Hematopoietic multipotent progenitor cell treated with erythropoietin and hydrocortisone succinate and interleukin-3 and kit ligand, for 15 days (in vitro differentiated cells): Measurements from ENCODE around the gene CPED1.
A peak's percentile ranks its signal among the peaks of the same experiment; 100 is the strongest.
"Not testable (repeated sequence)": the region's sequence is repeated elsewhere in the genome, so short reads cannot be mapped to it uniquely, and the experiment has no call there.

Experiments used
- DNase-seq: peaks from one replicate; pipeline ENCODE4 v3.0.0-alpha.2; 2015; ENCODE audit warnings: low spot score

CPED1 gene

DNA sequence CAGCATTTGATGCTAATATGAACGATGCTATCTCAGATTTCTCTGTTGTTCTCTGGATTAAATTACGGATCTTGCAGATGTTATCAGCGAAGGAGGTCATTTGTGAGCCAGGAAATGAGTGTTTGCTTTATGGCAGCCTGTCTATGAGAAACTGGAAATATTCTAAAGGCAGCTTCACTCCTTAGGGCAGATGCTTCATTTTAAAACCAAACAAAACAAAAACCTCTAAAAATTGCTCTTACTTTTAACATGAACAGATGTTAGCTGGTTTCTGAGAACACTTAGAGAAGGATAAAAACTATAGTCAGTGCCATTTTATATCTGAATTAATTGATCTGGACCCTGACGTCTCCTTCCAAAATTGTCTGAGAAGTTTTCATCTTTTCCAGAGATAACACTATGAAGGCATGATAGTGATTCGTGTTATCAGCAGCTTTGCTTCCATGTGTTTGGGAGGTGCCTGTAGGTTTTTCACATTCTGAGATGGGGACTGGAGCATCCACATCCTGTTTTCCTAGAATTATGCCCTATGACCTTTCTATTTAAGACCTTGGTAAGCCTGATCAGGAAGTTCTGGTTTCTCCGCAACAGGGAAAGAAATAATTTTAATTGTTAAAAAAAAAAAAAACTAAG lies 53.1 kb downstream of the CPED1 start:
- DNase-seq = no peak

DNA sequence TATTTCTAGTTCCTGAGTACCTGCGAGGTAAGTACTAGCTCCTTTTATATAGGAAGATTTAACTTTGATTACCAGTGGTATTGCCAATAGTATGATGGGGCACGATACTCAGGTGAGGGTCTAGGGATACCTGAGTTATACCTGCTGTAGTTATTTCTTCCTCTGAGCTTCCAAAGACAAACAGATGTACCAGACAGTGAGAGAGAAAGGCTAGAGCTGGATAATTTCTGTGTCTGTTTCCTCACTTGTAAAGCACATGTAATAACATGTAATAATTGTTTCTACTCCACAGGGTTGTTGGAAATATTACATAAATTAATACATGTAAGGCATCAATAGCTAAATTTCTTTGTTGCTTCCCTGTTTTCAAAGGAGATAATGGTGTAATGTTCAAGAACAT lies 53.7 kb downstream of the CPED1 start:
- DNase-seq = no peak

DNA sequence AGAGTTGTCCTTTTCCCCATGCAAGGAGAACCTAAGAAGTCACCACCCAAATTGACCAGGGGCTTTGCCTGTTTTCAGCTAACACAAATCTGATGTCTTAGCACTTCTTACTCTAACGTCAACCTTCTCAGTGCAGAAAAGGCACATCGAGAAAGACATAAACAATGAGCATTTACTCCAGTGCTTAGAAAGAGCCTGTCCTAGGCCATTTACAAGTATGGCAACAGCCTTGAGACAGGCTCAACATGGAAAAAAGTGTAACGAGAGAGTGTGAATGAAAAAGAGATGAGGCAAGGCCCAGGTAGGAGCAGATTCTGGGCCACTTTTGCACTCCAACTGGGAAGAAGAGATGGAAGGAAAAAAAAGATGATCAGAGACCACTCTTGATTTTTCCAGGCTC lies 54.4 kb downstream of the CPED1 start:
- DNase-seq = no peak

DNA sequence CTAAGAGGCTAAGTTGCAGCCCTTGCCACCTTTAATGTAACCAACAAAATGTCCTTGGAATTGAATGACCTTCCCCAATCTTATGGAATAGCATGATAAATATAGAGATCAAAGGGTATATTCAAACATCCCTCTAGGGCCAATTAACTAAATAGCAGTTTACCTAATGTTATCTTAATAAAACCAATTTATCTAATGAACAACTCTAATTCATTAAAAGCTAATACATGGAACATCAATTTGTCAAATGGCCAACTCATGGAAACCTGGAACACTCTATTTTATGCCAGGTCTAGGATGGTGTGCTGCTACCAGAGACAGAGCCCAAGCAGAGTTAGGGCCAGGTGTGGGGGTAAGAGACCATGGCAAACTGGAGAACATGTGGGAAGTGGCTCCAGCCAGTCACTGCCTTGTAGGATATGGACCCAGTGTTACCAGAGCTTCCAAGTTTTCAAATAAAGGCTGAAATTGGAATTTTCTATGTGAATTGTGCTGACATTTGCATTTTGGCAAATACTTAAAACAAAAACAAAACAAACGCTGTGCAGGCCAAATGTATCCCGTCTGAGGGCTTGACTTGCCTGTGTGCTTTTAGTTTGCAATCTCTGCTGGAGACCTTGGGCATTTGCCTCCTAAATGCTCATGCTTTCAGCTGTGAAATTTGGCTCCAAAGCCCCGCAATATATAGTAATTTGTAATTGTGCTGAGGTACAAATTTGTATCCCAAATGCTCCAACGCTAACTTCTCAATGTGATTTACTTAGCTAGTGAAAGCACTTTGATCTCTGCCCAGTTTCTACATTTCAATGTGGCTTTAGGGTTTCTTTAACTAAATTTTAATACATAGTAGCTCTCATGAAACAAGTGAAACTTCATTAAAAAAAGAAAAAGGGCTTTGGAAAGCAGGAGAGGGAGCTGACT lies 55.1 kb downstream of the CPED1 start:
- no peak for DNase-seq

DNA sequence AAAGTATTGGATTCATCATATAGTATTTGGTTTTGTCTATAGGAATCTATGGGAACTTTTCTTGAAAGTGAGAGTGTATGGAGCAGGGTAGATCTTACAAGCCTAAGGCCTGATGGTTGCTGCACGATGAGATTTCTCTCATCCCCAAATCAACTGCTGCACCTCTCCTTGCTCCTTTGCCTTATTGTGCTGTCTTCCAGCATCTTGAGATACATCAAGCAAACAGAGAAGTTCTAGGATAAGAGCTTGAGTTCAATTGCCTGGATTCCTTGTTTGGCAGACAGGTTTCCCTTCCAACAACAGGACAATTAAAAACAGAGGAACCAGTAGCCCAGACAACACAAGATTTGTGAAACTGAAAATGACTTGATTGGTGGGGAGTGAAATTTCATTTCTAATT lies 56.6 kb downstream of the CPED1 start:
- no peak for DNase-seq

DNA sequence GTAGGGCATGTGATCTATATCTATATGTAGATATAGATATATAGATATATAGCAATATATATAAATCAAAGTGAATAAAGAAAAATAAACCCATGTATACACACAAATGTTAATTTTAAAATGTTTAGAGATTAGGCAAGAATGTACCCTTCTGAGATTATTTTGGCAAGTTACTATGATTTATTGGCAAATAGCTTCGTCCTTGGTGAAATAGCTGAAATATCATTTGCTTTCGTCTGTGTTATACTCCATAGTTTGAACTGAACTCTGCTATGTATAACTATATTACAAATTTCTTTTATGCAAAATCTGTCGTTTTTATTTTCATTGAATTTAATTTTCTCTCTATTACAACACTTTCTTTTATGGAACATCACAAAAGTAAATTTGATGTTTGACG lies 57.5 kb downstream of the CPED1 start:
- no peak for DNase-seq

DNA sequence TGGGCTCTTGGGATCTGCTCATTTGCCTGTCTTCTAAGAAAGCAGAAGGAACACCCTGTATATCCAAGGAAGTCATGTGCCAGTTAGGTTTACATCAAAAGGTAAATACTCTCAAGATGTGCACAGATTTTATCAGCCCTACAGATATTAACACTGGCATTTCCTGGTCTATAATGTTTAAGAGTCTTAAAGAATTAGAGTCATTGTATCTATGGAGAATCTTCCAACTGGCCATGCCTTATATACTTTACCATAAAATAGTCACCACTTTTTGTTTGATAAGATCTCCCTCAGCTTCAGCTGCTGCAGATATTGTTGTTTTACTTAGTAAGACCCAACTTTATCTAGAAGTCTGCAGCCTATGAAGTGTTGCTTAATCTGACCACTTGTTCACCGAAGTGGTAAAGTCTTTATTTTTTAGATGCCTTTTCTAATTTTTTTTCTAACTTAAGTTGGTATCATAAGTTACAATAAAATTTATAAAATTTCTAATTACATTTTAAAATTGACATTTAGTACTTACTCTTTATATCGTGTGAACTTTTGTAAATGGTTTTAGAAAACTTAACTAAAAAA lies 58.5 kb downstream of the CPED1 start:
- no peak for DNase-seq

DNA sequence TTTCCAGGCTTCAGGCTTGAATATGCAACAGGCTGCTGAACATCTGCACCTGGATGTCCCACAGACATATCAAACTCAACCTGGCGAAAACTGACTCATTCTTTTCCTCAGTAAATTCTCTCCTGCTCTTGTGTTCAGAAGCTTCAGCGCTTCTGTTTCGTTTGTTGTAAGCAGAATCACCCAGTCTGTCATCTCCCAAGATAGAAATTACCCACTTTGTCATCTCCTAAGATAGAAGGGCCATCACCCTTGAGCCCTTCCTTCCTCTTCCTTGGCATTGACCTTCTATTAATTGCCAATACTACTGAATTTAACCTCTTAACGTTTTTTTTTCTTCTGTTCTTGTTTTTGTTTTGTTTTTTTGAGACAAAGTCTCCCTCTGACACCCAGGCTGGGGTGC lies 59.7 kb downstream of the CPED1 start:
- no peak for DNase-seq

DNA sequence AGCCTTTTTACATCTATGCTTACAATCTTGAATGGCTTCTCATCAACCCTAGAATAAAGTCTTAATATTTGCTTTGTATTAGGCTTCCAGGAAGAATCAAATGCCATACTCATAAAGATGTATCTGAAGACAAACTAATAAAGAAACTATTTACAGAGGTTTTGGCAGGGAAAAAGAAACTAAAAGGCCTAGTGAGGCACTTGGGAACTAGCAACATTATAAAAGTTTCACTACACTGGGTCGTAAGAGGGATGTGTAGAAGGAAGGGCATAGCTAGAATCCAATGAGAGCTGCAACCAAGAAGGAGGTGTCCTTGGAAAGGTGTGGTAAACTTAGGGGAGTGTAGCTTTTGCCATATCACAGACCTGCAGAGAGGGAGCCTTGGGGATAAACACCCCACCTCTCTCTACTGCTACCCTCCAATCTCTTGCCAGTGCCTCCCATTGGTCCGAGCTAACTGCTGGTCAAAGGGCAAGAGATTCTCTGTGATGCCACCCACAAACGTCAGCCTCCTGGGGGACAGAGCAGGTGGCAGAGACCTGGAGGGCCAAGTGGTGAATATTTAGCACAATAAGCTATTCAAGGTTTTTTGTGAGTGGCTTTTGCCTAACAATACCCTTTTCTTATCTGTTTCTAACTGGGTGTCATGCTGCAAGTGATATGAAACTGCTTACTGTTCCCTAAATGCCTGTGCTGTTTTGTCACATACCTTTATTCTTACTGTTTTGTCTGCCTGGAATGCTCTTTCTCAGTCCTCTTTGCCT lies 60.7 kb downstream of the CPED1 start:
- peak; percentile 7 for DNase-seq

DNA sequence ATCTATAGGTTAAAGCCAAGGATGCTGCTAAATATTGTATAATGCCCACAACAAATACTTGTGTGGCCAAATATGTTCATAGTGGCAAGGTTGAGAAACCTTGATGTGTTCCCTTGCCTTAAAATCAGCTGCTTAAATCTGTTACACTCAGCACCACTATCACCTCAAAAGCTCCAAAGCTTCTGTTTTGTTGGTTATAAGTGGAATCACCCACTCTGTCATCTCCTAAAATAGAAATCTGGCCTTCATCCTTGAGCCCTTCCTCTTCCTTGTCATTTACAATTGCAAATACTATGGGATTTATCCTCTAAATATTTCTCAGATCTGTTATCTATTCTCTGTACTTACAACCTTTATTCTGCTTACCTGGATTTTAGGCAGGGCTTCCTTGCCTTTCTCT lies 61.4 kb downstream of the CPED1 start:
- no peak for DNase-seq

DNA sequence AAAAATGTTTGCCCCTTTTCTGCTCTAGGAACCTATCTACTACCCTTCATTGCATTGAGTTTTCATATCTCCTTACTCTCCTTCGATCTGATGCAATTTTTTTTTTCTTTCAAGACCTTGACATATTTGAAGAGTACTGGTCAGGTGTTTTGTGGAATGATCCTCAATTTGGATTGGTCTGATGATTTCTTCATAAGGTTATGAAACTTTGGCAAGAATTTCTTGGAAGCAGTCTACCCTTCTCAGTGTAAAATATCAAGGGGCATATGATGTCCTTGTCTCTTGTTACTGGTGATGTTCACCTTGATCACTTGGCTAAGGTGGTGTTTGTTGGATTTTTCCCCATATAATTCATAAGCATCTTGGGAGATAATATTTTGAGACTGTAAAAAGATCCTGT lies 64.7 kb downstream of the CPED1 start:
- DNase-seq = no peak

DNA sequence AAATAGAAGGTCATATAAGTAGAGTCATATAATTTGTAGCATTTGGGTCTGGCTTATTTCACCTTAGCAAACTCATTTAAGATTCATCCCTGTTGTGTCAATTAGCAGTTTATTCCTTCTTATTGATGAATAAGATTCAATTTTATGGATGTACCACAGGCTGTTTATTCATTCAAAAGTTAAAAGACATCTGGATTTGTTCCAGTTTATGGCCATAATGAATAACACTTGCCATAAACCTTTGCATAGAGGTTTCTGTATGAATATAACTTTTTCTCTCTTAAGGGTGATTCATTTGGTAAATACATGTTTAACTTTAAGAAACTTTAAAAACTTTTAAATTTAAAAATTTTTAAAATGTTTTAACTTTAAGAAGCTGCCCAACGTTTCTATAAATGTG lies 66.4 kb downstream of the CPED1 start:
- DNase-seq = no peak

DNA sequence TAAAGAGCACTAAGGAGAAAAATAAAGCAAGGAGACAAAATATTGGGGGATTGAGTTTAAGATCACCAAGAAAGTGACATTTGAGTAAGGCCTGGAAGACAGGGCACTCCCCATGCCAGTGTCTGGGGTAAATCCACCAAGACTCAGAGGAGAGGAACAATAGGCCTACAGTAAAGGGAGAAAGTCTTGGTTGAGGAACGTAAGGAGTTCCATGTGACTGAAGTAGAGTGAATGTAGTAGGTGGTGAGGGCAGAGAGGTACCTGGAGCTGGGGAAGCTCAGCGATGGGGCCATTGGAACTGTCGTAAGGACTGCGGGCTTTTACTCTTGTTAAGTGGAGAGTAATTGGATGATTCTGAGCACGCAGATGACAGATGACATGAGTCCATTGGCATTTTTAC lies 69.4 kb downstream of the CPED1 start:
- DNase-seq = no peak

DNA sequence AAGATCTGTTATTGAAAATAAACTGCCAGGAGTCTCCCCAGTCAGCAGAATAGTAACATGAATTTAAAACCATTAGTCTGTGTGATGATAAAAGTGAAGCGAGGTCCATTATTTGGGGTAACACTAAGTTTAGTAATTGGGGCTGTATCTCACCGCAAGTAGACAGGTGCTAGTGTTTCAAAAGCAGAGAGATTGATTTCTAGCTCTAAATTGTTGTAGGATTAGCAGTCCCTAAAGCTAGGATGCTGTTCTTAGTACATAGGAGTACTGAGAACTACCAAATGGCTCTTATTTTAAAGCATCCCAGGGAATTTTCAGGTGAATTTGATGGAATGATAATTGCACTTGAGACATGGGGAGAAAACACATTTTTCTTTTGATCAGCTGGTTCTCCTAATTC lies 70.5 kb downstream of the CPED1 start:
- DNase-seq = no peak

DNA sequence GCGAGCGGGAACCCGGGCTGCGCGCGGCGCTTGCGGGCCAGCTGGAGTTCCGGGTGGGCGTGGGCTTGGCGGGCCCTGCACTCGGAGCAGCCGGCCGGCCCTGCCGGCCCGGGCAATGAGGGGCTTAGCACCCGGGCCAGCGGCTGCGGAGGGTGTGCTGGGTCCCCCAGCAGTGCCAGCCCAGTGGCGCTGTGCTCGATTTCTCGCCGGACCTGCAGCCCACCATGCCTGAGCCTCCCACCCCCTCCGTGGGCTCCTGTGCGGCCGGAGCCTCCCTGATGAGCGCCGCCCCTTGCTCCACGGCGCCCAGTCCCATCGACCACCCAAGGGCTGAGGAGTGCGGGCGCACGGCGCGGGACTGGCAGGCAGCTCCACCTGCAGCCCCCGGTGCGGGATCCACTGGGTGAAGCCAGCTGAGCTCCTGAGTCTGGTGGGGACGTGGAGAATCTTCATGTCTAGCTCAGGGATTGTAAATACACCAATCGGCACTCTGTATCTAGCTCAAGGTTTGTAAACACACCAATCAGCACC lies 71.5 kb downstream of the CPED1 start:
- not testable (repeated sequence) for DNase-seq

DNA sequence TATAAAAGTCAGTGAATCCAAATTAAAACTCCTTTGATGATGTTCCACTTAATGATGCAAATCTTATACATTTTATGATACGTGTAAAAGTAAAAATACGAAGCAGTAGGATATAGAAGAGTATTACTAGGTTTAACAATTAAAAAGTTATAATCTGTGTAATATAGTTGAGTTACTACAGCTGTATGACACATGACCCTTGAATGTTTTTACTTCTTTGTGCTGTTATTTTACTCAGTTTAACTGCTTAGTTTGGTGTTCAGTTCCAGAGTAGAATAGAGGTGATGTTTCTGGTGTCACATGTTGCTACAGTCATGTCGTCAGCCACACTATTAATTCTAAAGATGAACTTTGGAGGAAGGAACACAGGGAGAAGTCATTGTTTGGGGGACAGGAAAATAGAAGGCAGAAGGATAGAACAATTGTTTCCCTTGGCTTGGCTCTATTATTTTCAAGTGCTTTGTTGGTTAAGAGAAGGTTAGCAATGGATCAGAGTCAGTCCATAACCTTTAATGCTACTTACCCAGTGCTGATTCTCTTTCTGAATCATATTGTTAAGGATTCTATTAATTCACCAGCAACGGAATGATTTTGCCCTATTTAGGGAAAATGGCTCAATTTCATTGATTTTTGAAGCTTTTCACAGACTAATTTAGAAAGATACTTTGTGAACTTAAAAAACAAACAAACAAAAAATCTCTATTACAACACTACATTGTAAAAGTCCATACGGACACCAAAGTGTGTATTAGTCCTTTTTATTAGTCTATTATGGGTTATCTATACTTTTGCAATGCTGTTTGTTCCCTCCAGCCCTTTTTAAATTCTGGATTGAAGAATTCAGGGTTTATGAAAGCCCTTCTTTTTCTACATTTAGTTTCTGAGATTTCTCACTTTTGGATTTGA lies 73.4 kb downstream of the CPED1 start:
- no peak for DNase-seq

DNA sequence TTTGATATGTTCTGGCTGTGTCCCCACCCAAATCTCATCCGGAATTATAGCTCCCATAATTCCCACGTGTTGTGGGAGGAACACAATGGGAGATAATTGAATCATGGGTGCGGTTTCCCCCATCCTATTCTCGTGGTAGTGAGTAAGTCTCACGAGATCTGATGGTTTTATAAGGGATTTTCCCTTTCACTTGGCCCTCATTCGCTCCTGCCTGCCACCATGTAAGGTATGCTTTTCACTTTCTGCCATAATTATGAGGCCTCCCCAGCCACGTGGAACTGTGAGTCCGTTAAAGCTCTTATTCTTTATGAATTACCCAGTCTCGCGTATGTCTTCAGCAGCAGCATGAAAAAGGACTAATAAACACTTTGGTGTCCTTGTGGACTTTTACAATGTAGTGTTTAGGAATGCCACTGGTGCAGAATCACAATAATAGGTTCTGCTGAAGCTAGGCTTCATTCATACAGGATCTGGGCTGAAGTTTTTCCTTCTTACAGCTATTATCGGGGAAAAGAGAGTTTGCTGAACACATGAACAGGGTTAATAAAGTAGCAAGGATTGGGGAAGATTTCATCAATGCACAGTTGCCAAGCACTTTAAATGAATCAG lies 74.3 kb downstream of the CPED1 start:
- no peak for DNase-seq

DNA sequence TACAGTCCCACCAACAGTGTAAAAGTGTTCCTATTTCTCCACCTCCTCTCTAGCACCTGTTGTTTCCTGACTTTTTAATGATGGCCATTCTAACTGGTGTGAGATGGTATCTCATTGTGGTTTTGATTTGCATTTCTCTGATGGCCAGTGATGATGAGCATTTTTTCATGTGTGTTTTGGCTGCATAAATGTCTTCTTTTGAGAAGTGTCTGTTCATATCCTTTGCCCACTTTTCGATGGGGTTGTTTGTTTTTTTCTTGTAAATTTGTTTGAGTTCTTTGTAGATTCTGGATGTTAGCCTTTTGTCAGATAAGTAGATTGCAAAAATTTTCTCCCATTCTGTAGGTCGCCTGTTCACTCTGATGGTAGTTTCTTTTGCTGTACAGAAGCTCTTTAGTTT lies 79.2 kb downstream of the CPED1 start:
- DNase-seq = not testable (repeated sequence)

DNA sequence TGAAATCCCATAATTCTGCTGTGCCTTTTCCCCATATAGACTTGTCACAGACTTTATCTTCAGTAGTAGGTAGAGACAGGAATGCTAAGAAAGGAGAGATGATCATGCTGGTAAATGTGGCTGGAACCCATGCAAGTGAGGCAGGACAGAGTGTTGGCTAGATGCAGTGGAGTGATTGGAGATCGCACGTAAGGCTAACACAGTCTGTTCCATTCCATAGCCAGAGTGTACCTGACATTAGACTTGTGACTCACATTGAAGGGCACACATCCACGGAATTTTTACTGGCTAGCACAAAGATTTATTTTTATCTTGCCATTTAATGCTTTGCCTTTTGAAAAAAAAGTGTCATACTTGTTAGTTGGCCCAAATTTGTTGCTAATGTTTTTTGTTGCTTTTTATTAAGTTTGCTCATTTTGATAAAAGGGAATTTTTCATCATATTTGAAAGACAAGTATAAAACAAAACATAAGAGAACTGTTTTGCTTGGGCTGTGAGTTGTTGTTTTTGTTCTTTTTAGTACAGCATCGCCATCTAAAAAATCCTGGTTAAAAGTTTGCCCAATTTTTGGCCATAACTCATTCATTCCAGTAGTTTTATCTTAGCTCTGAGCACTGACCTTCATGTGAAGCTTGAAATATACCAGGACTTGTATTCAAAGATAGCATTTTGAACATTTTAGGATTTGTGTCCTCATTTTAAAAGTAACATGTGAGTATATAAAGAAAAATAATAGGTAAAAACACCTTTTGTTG lies 81.0 kb downstream of the CPED1 start:
- DNase-seq = no peak

DNA sequence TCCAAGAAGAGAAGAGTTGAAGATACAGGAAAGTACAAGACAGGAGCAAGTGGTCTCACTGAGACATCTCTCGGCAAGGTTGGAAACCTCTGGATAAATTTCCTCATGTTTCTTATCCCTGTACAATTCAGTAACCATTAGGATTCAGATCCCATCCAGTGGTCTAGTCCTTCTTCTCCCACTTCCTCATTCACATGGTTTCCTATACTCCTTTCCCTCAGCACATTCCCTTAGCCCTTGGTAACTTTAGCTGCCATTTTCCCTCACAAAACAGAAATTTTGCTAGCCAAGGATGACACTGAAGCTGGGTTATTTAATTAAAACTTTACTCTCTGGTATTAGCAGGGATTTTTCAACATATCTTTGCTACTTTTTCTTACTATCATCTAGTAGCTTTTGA lies 82.6 kb downstream of the CPED1 start:
- no peak for DNase-seq
